Hair follicle dermal papilla cell (primary cell): ENCODE results near the gene SMAP2. TPM values are rescaled to one million over a fixed set of nuclear protein-coding genes. Genes with fewer than 3 reads are reported as not detected.

Source experiments
- total RNA-seq: library from RNA; depleted of rRNA; stranded (reverse); fragments of >200 nt; gene quantifications from 2 replicates; pipeline ENCODE4 v1.2.3, GENCODE V29; 2012

SMAP2 gene
- 21.1 and 24.8 TPM in 2 replicates for total RNA-seq

DNA sequence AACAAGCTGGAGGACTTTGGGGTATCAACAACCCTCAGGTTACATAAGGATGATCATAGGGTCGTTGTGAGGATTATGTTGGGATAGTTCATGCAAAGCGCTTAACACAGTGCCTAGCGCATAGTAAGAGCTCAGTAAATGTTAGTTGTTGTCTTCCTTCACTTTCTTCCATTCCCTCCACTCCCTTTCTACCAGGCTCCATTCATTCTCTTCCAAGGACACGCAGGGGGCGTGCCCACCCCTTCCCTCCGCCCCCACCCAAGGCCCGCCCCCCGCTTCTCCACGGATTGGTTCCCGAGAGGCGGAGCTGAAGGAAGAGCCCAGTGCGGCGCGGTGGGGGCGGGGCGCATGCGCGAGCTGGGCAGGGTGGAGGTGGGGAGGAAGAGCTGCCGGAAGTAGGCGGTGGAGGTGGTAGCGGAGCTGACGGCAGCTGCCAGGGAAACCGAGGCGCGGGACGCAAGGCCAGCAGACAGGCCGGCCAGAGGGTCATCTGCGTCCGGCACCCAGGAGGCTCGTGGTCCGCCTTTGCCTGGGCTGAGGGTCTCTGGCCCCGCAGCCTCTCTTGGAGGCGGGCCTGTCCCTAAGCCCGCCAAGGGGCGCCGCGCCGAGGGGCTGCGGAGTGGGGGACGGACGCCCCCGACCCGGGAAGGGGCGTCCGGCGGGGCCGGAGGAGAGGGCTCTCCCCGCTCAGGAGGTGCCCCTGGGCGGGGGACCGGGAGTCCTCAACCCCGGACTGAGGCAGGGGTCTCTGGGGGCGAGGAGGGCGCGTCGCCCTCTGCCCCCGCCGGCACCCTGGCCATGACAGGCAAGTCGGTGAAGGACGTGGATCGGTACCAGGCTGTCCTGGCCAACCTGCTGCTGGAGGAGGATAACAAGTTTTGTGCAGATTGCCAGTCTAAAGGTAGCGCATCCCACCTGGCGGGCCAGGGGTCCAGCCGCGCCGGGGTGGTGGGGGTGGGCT lies at the start of gene SMAP2:
Gene SMAP2, plus strand, starts transcription at position 405 of the 961 bp plus-strand sequence. Its CDS starts 394 bp downstream, at position 799.

GRCh38 chr1:40449684-40450494 lies 76.4 kb downstream of the SMAP2 start, which contains the start of gene ZFP69B:
Gene ZFP69B (plus strand): TSS chr1:40450476. CDS start chr1:40450962, 486 bp downstream.

Other genes with a start within 250 kb of the SMAP2 start
- gene RLF, start 212.3 kb upstream of the SMAP2 start, total RNA-seq: 28.9 and 34.4 TPM in 2 replicates
- gene TMCO2, start 125.8 kb upstream of the SMAP2 start, total RNA-seq: not detected in 2 replicates
- gene ZMPSTE24, start 115.5 kb upstream of the SMAP2 start, total RNA-seq: 63.0 and 68.7 TPM in 2 replicates
- gene COL9A2, start 56.4 kb upstream of the SMAP2 start, total RNA-seq: 2.7 and 4.4 TPM in 2 replicates
- 1.9 and 2.3 TPM in 2 replicates for gene ZFP69B, start 76.7 kb downstream of the SMAP2 start, total RNA-seq
- gene ZFP69, start 103.6 kb downstream of the SMAP2 start, total RNA-seq: 4.1 and 4.4 TPM in 2 replicates
- gene EXO5, start 135.0 kb downstream of the SMAP2 start, total RNA-seq: 10.7 and 11.0 TPM in 2 replicates
- gene ZNF684, start 157.9 kb downstream of the SMAP2 start, total RNA-seq: 2.8 and 3.7 TPM in 2 replicates